SH-SY5Y (cell line): ENCODE data around the gene STAT1.

Source experiments
- GATA2 ChIP-seq: IDR thresholded peaks from 2 replicates; pipeline ENCODE4 v1.6.1; 2011; ENCODE audit warnings: mild to moderate bottlenecking, low read depth, low read length
- GATA3 ChIP-seq: IDR thresholded peaks from 2 replicates; pipeline ENCODE4 v1.6.1; 2011; ENCODE audit warnings: low read depth, mild to moderate bottlenecking, low read length, moderate library complexity

- no peak for TF ChIP-seq GATA2
- no peak for TF ChIP-seq GATA3
Observed at GRCh38 chr2:191023235-191023679, 9.3 kb upstream of the STAT1 start.
